GM10248 (cell line): ENCODE measurements around the gene DLX2.

Experiments used
- CTCF ChIA-PET: fragments of 300-600 bp; sonication (Branson Sonifier 250); formaldehyde crosslinking; extraction: SDS; loops from one replicate; lab custom pipeline; 2021; ENCODE audit warnings: antibody characterized with exemption; lab: Yijun Ruan, JAX
- POLR2A ChIA-PET: fragments of 350-650 bp; sonication (Branson Sonifier 250); formaldehyde crosslinking; extraction: SDS; loops from one replicate; lab custom pipeline; 2020; ENCODE audit warnings: antibody characterized with exemption; lab: Yijun Ruan, JAX
- DNase-seq: peaks from one replicate; pipeline ENCODE4 v3.0.0; 2012; ENCODE audit errors: extremely low spot score
- TF ChIP-seq, protein P1 (sequence below): IDR thresholded peaks from 2 replicates; pipeline ENCODE4 v1.5.1; 2012; ENCODE audit warnings: mild to moderate bottlenecking, low read depth; ENCODE audit errors: extremely low read depth, missing control alignments, control extremely low read depth

DLX2 gene

DNA sequence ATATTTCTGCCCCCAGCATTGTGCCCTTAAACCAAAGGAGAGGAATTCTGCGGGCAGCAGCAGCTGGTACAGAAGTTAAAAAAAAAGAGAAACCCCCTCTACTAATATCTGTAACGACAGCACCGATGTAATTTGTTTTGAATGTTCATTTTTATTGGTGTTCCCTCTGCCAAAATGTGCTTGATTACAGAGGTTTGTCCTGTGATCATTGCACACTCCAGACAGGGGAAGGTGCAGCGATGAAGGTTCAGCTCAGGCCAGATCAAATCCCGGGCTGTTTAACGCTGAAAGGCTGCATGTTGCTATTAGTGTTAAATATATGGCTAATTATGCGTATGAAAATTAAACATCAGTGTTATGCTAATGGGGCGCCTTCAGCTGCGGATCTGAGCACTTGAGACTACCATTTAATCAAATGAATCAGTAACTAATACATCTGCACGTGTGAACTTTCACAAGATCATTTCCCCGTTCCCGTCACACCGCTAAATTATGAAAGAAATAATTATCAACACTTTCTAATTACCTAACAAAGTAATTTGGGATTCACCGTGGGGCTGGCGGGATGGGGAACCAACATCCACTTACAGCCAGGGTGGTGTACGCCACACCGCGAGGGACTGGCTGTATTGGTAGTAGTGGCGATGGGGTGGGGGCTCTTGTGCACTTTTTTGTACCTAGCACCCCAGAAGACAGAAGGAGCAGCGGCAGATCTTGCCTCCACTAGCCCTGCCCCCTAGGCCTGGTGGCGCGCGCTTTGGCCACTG lies 18.9 kb downstream of the DLX2 start:
- ChIA-PET CTCF (interaction anchor here (0.8 to 2.7 kb wide), 3 partner anchors 19 to 43 kb away, joined by 3 to 9 read pairs (median 4); partner anchors contain the start of gene DLX2), POLR2A (no interaction called here)
- TF ChIP-seq, protein P1, sequence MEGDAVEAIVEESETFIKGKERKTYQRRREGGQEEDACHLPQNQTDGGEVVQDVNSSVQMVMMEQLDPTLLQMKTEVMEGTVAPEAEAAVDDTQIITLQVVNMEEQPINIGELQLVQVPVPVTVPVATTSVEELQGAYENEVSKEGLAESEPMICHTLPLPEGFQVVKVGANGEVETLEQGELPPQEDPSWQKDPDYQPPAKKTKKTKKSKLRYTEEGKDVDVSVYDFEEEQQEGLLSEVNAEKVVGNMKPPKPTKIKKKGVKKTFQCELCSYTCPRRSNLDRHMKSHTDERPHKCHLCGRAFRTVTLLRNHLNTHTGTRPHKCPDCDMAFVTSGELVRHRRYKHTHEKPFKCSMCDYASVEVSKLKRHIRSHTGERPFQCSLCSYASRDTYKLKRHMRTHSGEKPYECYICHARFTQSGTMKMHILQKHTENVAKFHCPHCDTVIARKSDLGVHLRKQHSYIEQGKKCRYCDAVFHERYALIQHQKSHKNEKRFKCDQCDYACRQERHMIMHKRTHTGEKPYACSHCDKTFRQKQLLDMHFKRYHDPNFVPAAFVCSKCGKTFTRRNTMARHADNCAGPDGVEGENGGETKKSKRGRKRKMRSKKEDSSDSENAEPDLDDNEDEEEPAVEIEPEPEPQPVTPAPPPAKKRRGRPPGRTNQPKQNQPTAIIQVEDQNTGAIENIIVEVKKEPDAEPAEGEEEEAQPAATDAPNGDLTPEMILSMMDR = no peak
- DNase-seq = peak; percentile 10

- ChIA-PET CTCF (interaction anchor here (0.8 to 2.7 kb wide), 6 partner anchors 9 to 377 kb away, joined by 3 to 9 read pairs (median 4); partner anchors contain the start of gene DLX2), POLR2A (interaction anchor here (0.6 to 0.7 kb wide), 2 partner anchors 168 to 189 kb away, joined by 3 to 6 read pairs; no protein-coding TSS in a partner anchor)
- TF ChIP-seq, protein P1 = no peak
- peak; percentile 29 for DNase-seq
These were observed 19.6 kb downstream of the DLX2 start for GRCh38 chr2:172082944-172083627.

DNA sequence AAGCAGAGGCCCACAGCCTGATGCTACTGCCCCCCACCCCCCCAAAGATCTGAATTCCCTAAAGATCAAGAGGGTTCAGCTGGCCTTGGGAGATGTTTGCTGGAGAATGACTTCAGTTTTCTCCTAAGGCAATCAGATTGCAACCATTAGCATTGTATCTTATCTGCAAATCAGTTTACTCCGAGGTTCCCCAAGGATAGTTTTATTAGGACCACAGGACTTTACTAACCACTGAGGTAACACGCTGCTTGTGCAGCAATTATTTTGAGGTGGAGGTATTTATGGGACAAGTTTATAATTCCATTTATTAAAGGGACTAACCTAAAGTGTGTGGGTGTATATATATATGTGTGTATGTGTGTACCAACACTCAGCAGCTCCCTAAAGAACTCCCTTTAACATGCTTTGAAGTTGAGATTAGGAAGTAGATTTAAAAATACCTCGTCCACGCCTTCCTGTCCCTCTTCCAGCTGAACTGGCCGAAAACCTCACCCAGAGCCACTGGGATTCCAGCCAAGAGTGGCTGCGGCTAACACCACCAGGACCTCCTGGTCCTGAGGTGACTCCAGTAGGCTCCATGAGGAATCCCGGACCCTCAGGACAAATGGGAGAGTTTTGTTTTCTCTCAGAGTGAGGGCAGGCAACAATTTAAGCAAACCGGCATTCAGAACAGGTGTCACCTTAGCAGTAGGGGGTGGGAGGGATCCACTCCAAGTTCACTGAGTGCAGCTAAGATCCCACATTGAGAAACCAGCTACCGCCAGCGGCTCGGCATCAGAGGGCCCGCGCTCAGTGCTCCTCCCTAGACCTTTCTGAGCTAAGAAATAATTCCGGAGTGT lies 20.4 kb downstream of the DLX2 start:
- TF ChIP-seq, protein P1 = no peak
- ChIA-PET POLR2A (interaction anchor here (0.6 to 0.7 kb wide), 2 partner anchors 167 to 189 kb away, joined by 3 to 6 read pairs; no protein-coding TSS in a partner anchor), CTCF (interaction anchor here (0.6 to 2.7 kb wide), 10 partner anchors 10 to 376 kb away, joined by 3 to 9 read pairs (median 4); partner anchors contain the start of gene DLX2)

DNA sequence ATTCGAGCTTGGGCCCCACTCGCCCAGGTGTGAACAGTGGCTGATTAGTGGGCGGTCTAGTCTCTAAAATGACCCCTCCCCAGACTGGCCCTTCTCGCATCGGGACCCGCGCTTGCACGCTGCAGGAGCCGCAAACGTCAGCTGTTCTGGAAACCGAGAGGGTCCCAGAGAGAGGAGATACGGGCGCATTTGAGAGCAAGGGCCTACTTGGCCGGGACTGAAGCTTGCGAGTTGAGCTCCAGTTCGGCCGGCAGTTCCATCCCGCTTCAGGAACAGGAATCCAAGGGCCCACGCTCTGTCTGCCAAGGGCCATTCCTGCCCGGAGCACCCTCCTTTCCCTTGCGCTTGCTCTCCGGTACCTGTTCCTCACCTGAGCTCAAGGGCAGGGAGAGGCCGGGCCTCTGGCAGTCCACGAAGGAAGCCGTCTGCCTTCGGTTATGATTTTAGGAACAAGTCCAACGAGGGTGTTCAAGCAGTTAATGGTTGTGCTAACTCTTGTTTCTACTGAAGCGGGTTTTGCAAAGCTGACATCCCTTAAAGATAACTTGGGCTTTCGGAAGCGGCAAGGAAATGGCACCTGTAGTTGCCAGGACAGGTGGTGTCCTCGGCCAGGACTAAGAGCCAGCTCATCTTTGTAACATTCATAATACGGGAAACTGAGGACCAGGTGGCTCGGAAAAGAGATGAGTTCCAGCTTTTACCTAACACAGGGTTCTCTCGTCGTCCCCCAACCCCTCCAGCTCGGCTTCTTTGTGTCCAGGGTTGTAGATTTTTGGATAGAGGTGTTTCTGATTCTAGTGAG lies 21.3 kb downstream of the DLX2 start:
- peak; percentile 27 for DNase-seq
- ChIA-PET POLR2A (no interaction called here), CTCF (interaction anchor here (1.0 to 1.9 kb wide), 6 partner anchors 11 to 25 kb away, joined by 4 to 6 read pairs (median 5); partner anchors contain the start of gene DLX2)
- TF ChIP-seq, protein P1 = no peak

More for the DNA sequence above, 20.4 kb downstream of the DLX2 start:
- DNase-seq = peak; percentile 5

DNA sequence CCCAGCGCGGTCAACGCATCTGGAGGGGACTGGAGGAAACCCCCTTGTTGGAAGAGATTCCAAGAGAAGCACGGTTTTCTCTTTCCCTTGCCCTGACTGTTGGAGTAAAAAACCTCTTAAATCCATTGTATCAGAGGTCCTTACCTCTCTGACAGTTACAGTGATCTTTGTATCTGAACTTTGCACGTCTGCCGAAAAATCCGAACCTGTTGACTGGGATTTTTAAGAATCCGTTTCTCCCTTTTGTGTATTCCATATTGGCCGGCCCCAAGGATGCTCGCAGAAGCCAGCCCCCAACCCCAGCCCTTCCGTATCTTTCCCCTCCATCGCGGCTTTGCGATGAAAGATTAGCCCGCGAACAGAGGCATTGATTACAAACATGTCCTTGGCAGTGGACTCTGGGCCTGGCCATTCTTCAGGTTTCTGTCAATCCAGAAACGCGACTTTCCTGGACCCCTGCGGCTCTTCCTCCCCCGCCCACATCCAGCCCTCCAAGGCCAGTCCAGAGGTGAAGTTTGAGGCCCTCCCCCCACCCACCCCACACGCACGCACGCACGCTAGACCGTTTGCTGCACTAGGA lies 22.0 kb downstream of the DLX2 start:
- TF ChIP-seq, protein P1 = no peak
- POLR2A ChIA-PET = no interaction called here
- peak; percentile 23 for DNase-seq
- CTCF ChIA-PET = interaction anchor here (1.0 to 1.6 kb wide), 3 partner anchors 15 to 22 kb away, joined by 4 to 5 read pairs (median 4); partner anchors contain the start of gene DLX2
